A204.1 (cell line): Measurements from ENCODE around the gene ZFAND4.
"Not testable (repeated sequence)": the region's sequence is repeated elsewhere in the genome, so short reads cannot be mapped to it uniquely, and the experiment has no call there.

Experiments
- FAIRE-seq: peaks from 2 replicates; lab custom pipeline; 2012; peaks lifted over from hg19 to GRCh38; lab: Jason Lieb, UNC

Gene ZFAND4

DNA sequence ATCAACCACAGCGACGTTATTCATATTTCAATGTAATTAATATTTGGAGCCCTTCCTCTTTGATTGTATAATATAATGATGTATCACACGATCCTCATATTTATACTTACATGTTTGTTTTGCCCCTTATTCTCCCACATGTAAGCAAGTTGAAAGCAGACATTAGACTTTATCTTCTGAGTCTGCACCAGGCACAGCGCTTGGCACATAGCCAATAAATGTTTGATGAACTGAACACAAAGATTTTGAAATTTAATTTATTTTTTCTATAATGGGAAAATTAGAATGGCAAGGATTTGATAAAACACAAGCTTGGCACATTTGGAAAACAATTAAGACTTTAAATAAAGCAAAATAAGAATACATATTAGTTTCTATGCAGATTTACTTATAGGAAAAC lies 31.6 kb downstream of the ZFAND4 start:
- FAIRE-seq, result peak; percentile 65

DNA sequence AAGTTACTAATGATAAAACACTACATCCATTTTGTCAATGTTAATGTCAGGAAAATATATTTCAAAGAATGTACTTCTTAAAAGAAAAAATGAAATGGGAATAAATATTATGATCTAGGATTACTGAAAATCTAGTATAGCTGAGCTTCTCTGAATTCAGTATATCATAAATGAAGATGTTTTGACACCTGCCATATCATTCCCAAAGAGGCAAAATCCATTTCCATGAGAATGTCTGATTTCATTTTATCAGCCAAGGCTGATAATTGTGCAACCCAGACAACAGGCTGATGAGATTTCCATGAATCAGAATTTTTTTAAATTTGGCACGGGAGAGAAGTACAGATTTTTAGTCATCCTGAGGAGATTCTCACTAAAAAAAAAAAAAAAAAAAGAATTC lies 32.5 kb downstream of the ZFAND4 start:
- no peak for FAIRE-seq

DNA sequence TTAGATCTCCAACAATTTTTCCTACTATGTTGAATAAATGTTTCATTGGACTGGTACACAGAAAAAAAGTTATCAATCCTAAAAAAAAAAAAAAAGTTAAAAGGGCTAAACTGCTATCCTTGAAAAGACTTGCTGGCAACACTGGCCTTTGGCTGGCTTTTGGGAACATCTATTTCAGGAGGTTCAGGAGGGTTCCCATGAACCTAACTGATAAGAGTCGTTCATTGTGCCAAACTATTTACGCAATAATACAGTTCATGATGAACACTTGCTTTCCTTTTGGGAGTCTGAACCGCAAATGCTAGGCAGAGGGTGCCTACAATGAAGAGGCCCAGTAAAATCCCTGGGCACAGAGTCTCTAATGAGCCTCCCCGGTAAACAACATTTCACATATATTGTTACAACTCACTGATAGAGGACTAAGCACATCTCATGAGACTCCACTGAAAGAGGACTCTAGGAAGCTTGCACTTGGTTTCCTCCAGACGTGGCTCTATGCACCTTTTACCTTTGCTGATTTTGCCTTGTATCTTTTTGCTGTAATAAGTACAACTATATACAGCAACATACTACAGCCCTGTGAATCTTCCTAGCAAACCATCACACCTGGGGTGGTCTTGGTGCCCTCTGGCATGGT lies 45.0 kb downstream of the ZFAND4 start:
- no peak for FAIRE-seq

DNA sequence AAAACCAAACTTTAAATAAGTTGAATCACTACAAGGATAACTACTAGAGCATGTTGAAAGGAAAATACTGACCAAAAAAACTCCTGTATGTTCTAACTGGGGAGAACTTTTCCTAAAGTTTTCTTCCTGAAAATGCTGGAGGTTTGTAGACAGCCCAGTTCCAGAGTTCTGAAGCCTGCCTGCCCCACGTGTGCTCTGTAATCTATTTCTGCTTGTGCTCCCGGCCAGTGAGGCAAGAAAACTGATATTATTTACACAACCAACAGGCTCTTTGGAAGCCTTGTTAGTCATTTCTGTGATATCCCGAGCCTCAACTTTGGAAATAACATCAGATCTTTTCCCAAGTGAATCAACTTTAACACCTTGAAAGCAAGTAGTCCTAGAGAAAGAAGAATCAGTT lies 46.7 kb downstream of the ZFAND4 start:
- no peak for FAIRE-seq

DNA sequence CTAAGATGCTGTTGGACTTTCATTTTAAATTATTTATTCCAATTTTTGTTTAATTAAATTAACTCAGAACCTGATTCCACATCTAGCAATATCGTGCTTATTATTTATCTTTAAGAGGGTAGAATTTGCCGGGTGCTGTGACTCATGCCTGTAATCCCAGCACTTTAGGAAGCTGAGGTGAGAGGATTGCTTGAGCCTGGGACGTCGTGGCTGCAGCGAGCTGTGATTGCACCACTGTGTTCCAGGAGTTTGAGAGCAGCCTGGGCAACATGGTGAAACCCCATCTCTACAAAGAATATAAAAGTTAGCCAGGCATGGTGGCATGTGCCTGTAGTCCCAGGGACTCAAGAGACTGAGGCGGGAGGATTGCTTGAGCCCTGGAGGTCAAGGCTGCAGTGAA lies 47.8 kb downstream of the ZFAND4 start:
- FAIRE-seq, result no peak

- no peak for FAIRE-seq
Observed at GRCh38 chr10:45614869-45615268, 57.7 kb downstream of the ZFAND4 start.

GRCh38 chr10:45612741-45613140 lies 59.8 kb downstream of the ZFAND4 start:
- no peak for FAIRE-seq

DNA sequence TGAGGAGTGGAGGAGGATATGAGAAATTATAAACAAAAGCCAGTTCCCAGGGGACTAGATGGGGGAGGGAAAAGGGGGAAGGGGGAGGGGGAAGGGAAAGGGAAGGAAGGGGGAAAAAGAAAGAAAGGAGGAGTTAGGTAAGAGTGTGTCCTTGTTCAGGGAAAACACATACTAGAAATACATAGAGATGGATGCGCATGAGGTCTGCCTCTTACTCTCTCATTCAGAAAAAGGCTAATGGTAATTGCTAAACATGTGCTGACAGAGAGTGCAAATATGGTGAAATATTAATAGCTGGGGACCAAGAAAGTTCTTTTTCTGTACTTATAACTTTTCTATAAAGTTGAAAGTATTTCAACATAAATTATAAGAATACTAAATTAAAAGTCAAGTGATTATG lies 64.5 kb downstream of the ZFAND4 start:
- no peak for FAIRE-seq

- no peak for FAIRE-seq
Observed at GRCh38 chr10:45607276-45607675, 65.3 kb downstream of the ZFAND4 start.

DNA sequence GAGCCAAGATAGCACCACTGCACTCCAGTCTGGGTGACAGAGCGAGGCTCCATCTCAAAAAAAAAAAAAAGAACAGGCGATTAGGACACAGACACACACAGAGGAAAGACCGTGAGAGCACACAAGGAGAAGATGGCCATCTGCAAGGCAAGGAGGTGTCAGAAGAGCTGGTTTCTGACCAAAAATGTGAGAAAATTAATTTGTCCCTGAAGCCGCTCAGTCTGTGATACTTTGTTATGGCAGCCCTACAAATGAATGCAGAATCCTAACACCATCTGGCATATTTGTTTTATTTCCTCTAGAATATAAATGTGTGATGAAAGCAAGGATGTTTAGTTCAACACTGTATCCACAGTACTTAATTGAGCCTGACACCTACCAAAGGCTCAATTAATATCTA lies 69.7 kb downstream of the ZFAND4 start:
- FAIRE-seq, result no peak

DNA sequence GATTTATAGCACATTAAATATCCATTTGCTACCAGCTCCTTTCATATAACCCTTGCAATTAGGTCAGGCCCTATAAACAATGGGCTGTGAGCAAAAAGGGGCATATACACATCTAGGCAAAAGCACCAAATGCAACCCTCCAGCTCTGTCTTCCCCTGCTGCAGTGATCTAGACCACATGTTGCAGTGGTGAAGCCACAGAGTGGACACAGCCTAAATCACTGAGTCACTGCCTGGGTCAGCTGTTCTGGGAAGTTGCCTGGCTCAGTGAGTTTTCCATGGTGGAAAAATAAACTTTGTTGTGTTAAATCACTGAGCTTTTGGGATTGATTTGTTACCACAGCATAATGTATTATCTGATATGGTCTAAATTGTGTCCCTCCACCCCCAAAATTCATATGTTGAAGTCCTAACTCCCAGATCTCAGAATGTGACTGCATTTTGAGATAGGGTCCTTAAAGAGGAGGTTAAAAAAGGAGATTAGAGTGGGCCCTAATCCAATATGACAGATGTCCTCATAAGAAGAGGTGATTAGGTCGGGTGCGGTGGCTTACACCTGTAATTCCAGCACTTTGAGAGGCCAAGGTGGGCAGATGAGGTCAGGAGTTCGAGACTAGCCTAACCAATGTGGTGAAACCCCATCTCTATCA lies 70.4 kb downstream of the ZFAND4 start:
- no peak for FAIRE-seq

DNA sequence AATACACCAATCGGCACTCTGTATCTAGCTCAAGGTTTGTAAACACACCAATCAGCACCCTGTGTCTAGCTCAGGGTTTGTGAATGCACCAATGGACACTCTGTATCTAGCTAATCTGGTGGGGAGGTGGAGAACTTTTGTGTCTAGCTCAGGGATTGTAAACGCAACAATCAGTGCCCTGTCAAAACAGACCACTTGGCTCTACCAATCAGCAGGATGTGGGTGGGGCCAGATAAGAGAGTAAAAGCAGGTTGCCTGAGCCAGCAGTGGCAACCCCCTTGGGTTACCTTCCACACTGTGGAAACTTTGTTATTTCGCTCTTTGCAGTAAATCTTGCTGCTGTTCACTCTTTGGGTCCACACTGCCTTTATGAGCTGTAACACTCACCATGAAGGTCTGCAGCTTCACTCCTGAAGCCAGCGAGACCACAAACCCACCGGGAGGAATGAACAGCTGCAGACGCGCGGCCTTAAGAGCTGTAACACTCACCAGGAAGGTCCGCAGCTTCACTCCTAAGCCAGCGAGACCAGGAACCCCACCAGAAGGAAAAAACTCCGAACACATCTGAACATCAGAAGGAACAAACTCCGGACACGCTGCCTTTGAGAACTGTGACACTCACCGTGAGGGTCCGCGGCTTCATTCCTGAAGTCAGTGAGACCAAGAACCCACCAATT lies 71.2 kb downstream of the ZFAND4 start:
- not testable (repeated sequence) for FAIRE-seq

GRCh38 chr10:45600337-45601253 lies 72.0 kb downstream of the ZFAND4 start:
- not testable (repeated sequence) for FAIRE-seq

- FAIRE-seq, result no peak
Observed at GRCh38 chr10:45599646-45600045, 72.9 kb downstream of the ZFAND4 start.

- FAIRE-seq, result no peak
Observed at GRCh38 chr10:45599021-45599603, 73.5 kb downstream of the ZFAND4 start.

GRCh38 chr10:45596526-45596925 lies 76.0 kb downstream of the ZFAND4 start:
- FAIRE-seq, result no peak

- no peak for FAIRE-seq
Observed at GRCh38 chr10:45594276-45595157, 78.1 kb downstream of the ZFAND4 start.

GRCh38 chr10:45593938-45594275 lies 78.7 kb downstream of the ZFAND4 start:
- FAIRE-seq, result no peak

DNA sequence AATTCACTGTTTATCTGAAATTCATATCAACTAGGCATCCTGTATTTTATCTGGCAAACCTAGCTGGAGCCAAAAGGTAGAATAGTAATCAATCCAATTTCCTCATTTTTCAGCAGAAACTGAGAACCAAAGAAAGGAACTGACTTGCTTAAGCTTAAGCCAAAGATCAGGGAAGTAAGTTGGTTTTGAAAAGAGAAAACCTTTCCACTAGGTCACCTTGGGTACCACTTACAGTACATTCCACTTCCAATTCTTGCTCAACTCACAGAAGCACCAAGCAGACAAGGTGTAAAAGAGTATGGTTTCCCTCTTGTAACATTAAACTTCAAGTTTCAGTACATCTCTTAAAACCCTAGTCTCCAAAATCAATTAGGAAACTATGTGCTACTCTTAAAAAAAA lies 79.6 kb downstream of the ZFAND4 start:
- FAIRE-seq, result no peak

- FAIRE-seq, result no peak
Observed at GRCh38 chr10:45592432-45592831, 80.1 kb downstream of the ZFAND4 start.

- FAIRE-seq, result no peak
Observed at GRCh38 chr10:45591280-45591679, 81.3 kb downstream of the ZFAND4 start.
